Tongue (tissue), 2 donors: Measurements from ENCODE around the gene FGF14. TPM values are rescaled to one million over a fixed set of nuclear protein-coding genes. Genes with fewer than 3 reads are reported as not detected.
A peak's percentile ranks its signal among the peaks of the same experiment; 100 is the strongest.

Source experiments
- DNase-seq: peaks from one replicate; pipeline ENCODE4 v3.0.0-alpha.2; 2015
- total RNA-seq: library from RNA; depleted of rRNA; stranded (reverse); fragments of >200 nt; gene quantifications from one replicate; pipeline ENCODE4 v1.2.3, GENCODE V29; 2014

FGF14 gene
- total RNA-seq, 1 donor from 2014 or later = 0.21 TPM

- no peak for DNase-seq
Observed at GRCh38 chr13:101979825-101980224, 422.0 kb downstream of the FGF14 start.

GRCh38 chr13:101978552-101979315, 423.1 kb downstream of the FGF14 start:
- no peak for DNase-seq

- DNase-seq = no peak
Observed at GRCh38 chr13:101977475-101977874, 424.4 kb downstream of the FGF14 start.

GRCh38 chr13:101972191-101972590, 429.7 kb downstream of the FGF14 start:
- no peak for DNase-seq

GRCh38 chr13:101970341-101970740, 431.5 kb downstream of the FGF14 start:
- DNase-seq = no peak

- DNase-seq = no peak
Observed at GRCh38 chr13:101967781-101968180, 434.1 kb downstream of the FGF14 start.

- no peak for DNase-seq
Observed at GRCh38 chr13:101967216-101967615, 434.6 kb downstream of the FGF14 start.

GRCh38 chr13:101965096-101965495, 436.8 kb downstream of the FGF14 start:
- no peak for DNase-seq

GRCh38 chr13:101959016-101959415, 442.8 kb downstream of the FGF14 start:
- no peak for DNase-seq

GRCh38 chr13:101955764-101956163, 446.1 kb downstream of the FGF14 start:
- no peak for DNase-seq

- no peak for DNase-seq
Observed at GRCh38 chr13:101951114-101951513, 450.7 kb downstream of the FGF14 start.

- no peak for DNase-seq
Observed at GRCh38 chr13:101949681-101950080, 452.2 kb downstream of the FGF14 start.

- no peak for DNase-seq
Observed at GRCh38 chr13:101946401-101946800, 455.4 kb downstream of the FGF14 start.

- no peak for DNase-seq
Observed at GRCh38 chr13:101945435-101945834, 456.4 kb downstream of the FGF14 start.

GRCh38 chr13:101944521-101944920, 457.3 kb downstream of the FGF14 start:
- no peak for DNase-seq

- DNase-seq = no peak
Observed at GRCh38 chr13:101942535-101943157, 459.2 kb downstream of the FGF14 start.

GRCh38 chr13:101942038-101942437, 459.8 kb downstream of the FGF14 start:
- peak; percentile 74 for DNase-seq

- DNase-seq = no peak
Observed at GRCh38 chr13:101941095-101941783, 460.6 kb downstream of the FGF14 start.

- DNase-seq = no peak
Observed at GRCh38 chr13:101939370-101939769, 462.5 kb downstream of the FGF14 start.

GRCh38 chr13:101935828-101936227, 466.0 kb downstream of the FGF14 start:
- DNase-seq = no peak

GRCh38 chr13:101931186-101931585, 470.7 kb downstream of the FGF14 start:
- no peak for DNase-seq

GRCh38 chr13:101930331-101930730, 471.5 kb downstream of the FGF14 start:
- DNase-seq = no peak

GRCh38 chr13:101925731-101926130, 476.1 kb downstream of the FGF14 start:
- no peak for DNase-seq
